GM12878 (cell line): ENCODE measurements around the gene PARP16. TPM values are rescaled to one million over a fixed set of nuclear protein-coding genes. Genes with fewer than 3 reads are reported as not detected.

ENCODE experiments used
- ATAC-seq: fragments of 200-7000 bp; cut with Tn5 transposase; 3 replicates; pipeline ENCODE4 v1.9.1; 2020; ENCODE audit warnings: mild to moderate bottlenecking, moderate library complexity
- BruUV-seq: library from RNA; stranded (reverse); fragments of 400-500 nt; replicated peaks from 2 replicates; lab custom pipeline; 2021; lab: Mats Ljungman, UMichigan
- CTCF ChIA-PET: fragments of 300-600 bp; sonication (Branson Sonifier 250); formaldehyde crosslinking; extraction: SDS; loops from one replicate; lab custom pipeline; 2021; ENCODE audit warnings: inconsistent platforms; lab: Yijun Ruan, JAX
- POLR2A ChIA-PET: fragments of 350-600 bp; formaldehyde crosslinking; extraction: SDS; loops from one replicate; lab custom pipeline; 2021; ENCODE audit warnings: inconsistent platforms; lab: Charles Lee
- RAD21 ChIA-PET: fragments of 300-600 bp; sonication (Branson Sonifier 250); formaldehyde crosslinking; loops from one replicate; lab custom pipeline; 2023; ENCODE audit warnings: antibody characterized with exemption; ENCODE audit not compliant: unreplicated experiment; lab: Charles Lee
- SMC1A ChIA-PET: fragments of 300-600 bp; sonication (Branson Sonifier 250); formaldehyde crosslinking; loops from one replicate; lab custom pipeline; 2023; ENCODE audit not compliant: unreplicated experiment, uncharacterized antibody; lab: Charles Lee
- DNase-seq: peaks from one replicate; pipeline ENCODE4 v3.0.0-alpha.2; 2011; ENCODE audit warnings: low read depth, low spot score
- FAIRE-seq: peaks from 3 replicates; lab custom pipeline; 2011; peaks lifted over from hg19 to GRCh38; lab: Jason Lieb, UNC
- H2AFZ ChIP-seq: 2 replicates; pipeline ENCODE4 v1.6.0; 2011; ENCODE audit warnings: low read depth, low read length, control low read depth; ENCODE audit not compliant: control insufficient read depth
- H3K27ac ChIP-seq: 2 replicates; pipeline ENCODE4 v1.5.1; 2011; ENCODE audit warnings: control low read depth; ENCODE audit not compliant: control insufficient read depth, insufficient read depth
- H3K27me3 ChIP-seq, 2 experiments: replicated peaks in 1 of 2; 2 replicates each; pipeline versions ENCODE4 v1.6.0 to v1.6.1; 2011; ENCODE audit warnings: low read length in 1 of 2; ENCODE audit not compliant: control insufficient read depth in 2 of 2, insufficient read depth in 2 of 2
- H3K36me3 ChIP-seq, 2 experiments: 2 replicates each; pipeline ENCODE4 v1.5.1; 2011; ENCODE audit warnings: low read length in 1 of 2; ENCODE audit not compliant: control insufficient read depth in 2 of 2, insufficient read depth in 2 of 2
- H3K4me1 ChIP-seq: 2 replicates; pipeline ENCODE4 v1.6.1; 2011; ENCODE audit warnings: mild to moderate bottlenecking, low read length, moderate library complexity, mixed read lengths; ENCODE audit not compliant: control insufficient read depth, insufficient read depth
- H3K4me2 ChIP-seq: 2 replicates; pipeline ENCODE4 v1.6.0; 2011; ENCODE audit warnings: control low read depth; ENCODE audit not compliant: control insufficient read depth, insufficient read depth
- H3K4me3 ChIP-seq: fragments of 200-600 bp; sonication (generic); 2 replicates; pipeline ENCODE4 v1.5.1; 2016
- H3K79me2 ChIP-seq: 2 replicates; pipeline ENCODE4 v1.6.0; 2011; ENCODE audit warnings: low read length; ENCODE audit not compliant: control insufficient read depth, insufficient read depth
- H3K9ac ChIP-seq: 2 replicates; pipeline ENCODE4 v1.8.0; 2011; ENCODE audit warnings: low read length, control low read depth, mixed read lengths; ENCODE audit not compliant: control insufficient read depth, insufficient read depth
- H3K9me3 ChIP-seq: replicated peaks from 3 replicates; pipeline ENCODE4 v1.5.1; 2011; ENCODE audit warnings: mild to moderate bottlenecking, low read length; ENCODE audit not compliant: control insufficient read depth, insufficient read depth
- H4K20me1 ChIP-seq: 2 replicates; pipeline ENCODE4 v1.6.0; 2011; ENCODE audit not compliant: control insufficient read depth, insufficient read depth
- BCLAF1 ChIP-seq: fragments of 450-650 bp; IDR thresholded peaks from 2 replicates; pipeline ENCODE4 v1.6.1; 2017; ENCODE audit warnings: antibody characterized with exemption, mild to moderate bottlenecking, moderate library complexity
- CHD2 ChIP-seq: IDR thresholded peaks from 2 replicates; pipeline ENCODE4 v1.6.1; 2011; ENCODE audit warnings: low read depth, low read length, improper control_type of control experiment, borderline replicate concordance
- CUX1 ChIP-seq: IDR thresholded peaks from 2 replicates; pipeline ENCODE4 v1.6.1; 2012; ENCODE audit warnings: improper control_type of control experiment, low read depth, low read length; ENCODE audit not compliant: insufficient replicate concordance
- DPF2 ChIP-seq: fragments of 450-650 bp; IDR thresholded peaks from 2 replicates; pipeline ENCODE4 v1.6.1; 2017; ENCODE audit warnings: mild to moderate bottlenecking
- GATAD2B ChIP-seq: fragments of 450-650 bp; conservative IDR thresholded peaks from 2 replicates; pipeline ENCODE4 v1.6.1; 2017; ENCODE audit warnings: low read depth, mild to moderate bottlenecking, moderate library complexity
- KLF5 ChIP-seq: fragments of 450-650 bp; IDR thresholded peaks from 2 replicates; pipeline ENCODE4 v1.6.1; 2014; ENCODE audit warnings: mild to moderate bottlenecking; ENCODE audit not compliant: partially characterized antibody
- RBBP5 ChIP-seq: fragments of 200-600 bp; sonication (generic); conservative IDR thresholded peaks from 2 replicates; pipeline ENCODE4 v1.6.1; 2016
- SMAD1 ChIP-seq: fragments of 450-650 bp; IDR thresholded peaks from 2 replicates; pipeline ENCODE4 v1.6.1; 2018; ENCODE audit warnings: mild to moderate bottlenecking, low read depth; ENCODE audit not compliant: partially characterized antibody
- SREBF1 ChIP-seq: IDR thresholded peaks from 2 replicates; pipeline ENCODE4 v1.6.1; 2012; ENCODE audit warnings: mild to moderate bottlenecking, low read length
- STAT3 ChIP-seq: IDR thresholded peaks from 2 replicates; pipeline ENCODE4 v1.6.1; 2011; ENCODE audit warnings: low read depth, low read length, improper control_type of control experiment
- TARDBP ChIP-seq: IDR thresholded peaks from 2 replicates; pipeline ENCODE4 v1.6.1; 2016; ENCODE audit warnings: borderline replicate concordance
- ZBTB11 ChIP-seq: fragments of 450-650 bp; formaldehyde crosslinking; IDR thresholded peaks from 2 replicates; pipeline ENCODE4 v1.5.0; 2022; ENCODE audit warnings: mild to moderate bottlenecking, missing genetic modification characterization
- WGBS: methylation state at CpG from one replicate; pipeline ENCODE4 v1.1.6; 2016; ENCODE audit warnings: low lambda C conversion rate; ENCODE audit not compliant: insufficient replicate concordance, insufficient coverage; ENCODE audit errors: missing lambda C conversion rate; 5-methylcytosine and 5-hydroxymethylcytosine counted together
- in situ Hi-C: fragments of 300-500 bp; cut with MboI; formaldehyde crosslinking; loops from 9 replicates; pipeline ENCODE4 v1.14.3; 2018; ENCODE audit warnings: mixed read lengths
- intact Hi-C: fragments of 100-400 bp; cut with micrococcal nuclease; formaldehyde crosslinking; loops from one replicate; pipeline ENCODE4 v1.14.2; 2022; ENCODE audit not compliant: unreplicated experiment
- polyA plus RNA-seq, 11 experiments: library from polyadenylated mRNA; depleted of rRNA in 4 of 11; unstranded in 6 of 11; stranded (reverse) in 5 of 11; fragments of >200 nt; fragmentation: Nextera tagmentation in 4 of 11; fragmentation: Illumina TruSeq in 1 of 11; extraction: Ambion mirVana in 4 of 11; extraction: Trizol in 1 of 11; gene quantifications; 1 replicate in 1 of 11; 2 replicates in 10 of 11; pipeline versions ENCODE4 v1.2.1 to v1.2.3, GENCODE V29; 2011 to 2016; ENCODE audit warnings: inconsistent platforms in 2 of 11, missing spikeins in 2 of 11, low read depth in 1 of 11
- total RNA-seq, 4 experiments: library from RNA; depleted of rRNA in 3 of 4; stranded (reverse); fragments of >200 nt in 3 of 4; fragmentation: Illumina TruSeq in 1 of 4; extraction: Trizol in 1 of 4; gene quantifications; 2 replicates each; pipeline versions ENCODE4 v1.2.1 to v1.2.3, GENCODE V29; 2013 to 2021

Gene PARP16
- total and polyA plus RNA-seq, 10 of the 15 experiments (the other 5 are each of a cell fraction or from before 2014, with no cell fraction given): 4.9 to 15.7 (median 9.9) TPM

- Histone ChIP-seq H4K20me1 (no peaks in the 10 kb centered on the region), H3K36me3 (no peaks in the 10 kb centered on the region), H3K4me1 (peaks cover 10% of the 10 kb centered on the region), H3K4me2 (no peak overlapping the region), H3K27me3 (no peaks in the 10 kb centered on the region), H3K4me3 (no peak overlapping the region), H3K9ac (no peak overlapping the region), H3K9me3 (no peaks in the 10 kb centered on the region), H3K79me2 (no peaks in the 10 kb centered on the region), H3K27ac (no peak overlapping the region), H2AFZ (no peak overlapping the region)
- whole genome bisulfite sequencing: 70% methylated on average over 11 of the region's 11 CpGs
- FAIRE-seq (no peak), DNase-seq (no peak), ATAC-seq (no peak; the same call in 2 of the 3 replicates)
- in situ Hi-C loops (no loop called here), intact Hi-C loops (no loop called here)
- CTCF ChIA-PET: interaction anchor here (1.2 kb wide), 1 partner anchor 59 kb away, joined by 3 read pairs; no protein-coding TSS in a partner anchor
- RAD21 ChIA-PET: interaction anchor here (1.4 kb wide), 1 partner anchor 12 kb away, joined by 3 read pairs; no protein-coding TSS in a partner anchor
- SMC1A ChIA-PET: interaction anchor here (0.7 to 1.4 kb wide), 2 partner anchors 40 to 144 kb away, joined by 3 read pairs; no protein-coding TSS in a partner anchor
- POLR2A ChIA-PET: no interaction called here
- BruUV-seq: no TSS peak
- TF ChIP-seq KLF5: no peak
- no peak for TF ChIP-seq ZBTB11 (CRISPR knock-in tag)
- TF ChIP-seq SMAD1: no peak
- TF ChIP-seq CHD2: no peak
- TF ChIP-seq BCLAF1: no peak
- TF ChIP-seq TARDBP: no peak
- no peak for TF ChIP-seq DPF2
- no peak for TF ChIP-seq STAT3
- no peak for TF ChIP-seq RBBP5
- TF ChIP-seq SREBF1: no peak
- no peak for TF ChIP-seq GATAD2B
- no peak for TF ChIP-seq CUX1
These were observed 41.4 kb downstream of the PARP16 start for GRCh38 chr15:65245096-65245856.
